ENCODE measurements around the gene MAFB.

MAFB gene

DNA sequence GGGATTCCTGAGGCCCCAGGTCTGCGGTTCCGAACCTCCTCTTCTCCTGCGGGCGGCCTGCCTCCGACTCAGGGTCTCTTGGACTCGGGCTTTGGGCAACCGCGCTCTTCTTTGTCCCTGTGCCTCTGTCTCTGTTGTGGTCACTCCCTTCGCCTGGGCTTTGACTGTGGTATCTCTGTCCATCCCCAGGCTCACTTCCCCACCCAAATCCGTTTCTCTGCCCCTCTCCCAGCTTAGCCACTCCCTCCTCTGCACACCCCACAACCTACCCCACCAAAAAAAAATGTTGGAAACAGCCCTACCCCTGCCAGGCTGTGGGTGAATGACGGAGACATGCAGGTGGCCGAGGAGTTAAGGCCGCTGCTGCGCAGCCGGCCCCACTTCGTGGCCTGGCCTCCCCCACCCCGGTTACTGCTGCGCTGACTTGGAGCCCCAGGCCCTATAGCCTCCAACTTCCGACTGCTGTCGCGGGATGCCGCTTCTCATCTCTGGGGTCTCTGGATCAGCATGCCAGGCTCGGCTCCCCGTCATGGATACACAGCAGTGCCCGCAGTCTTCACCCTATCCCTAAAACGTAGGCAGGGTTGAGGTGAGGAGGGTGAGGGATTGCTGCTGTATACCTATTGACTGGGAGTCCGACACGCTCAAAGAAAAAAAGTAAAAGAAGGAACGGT lies 2.7 kb upstream of the MAFB start:
- peaks cover 1% of the 10 kb centered on the region for H3K4me1 Mint-ChIP-seq (ENCODE audit: low read depth)
- H3K36me3 Mint-ChIP-seq (ENCODE audit: low read depth) = no peaks in the 10 kb centered on the region
- H3K9me3 Mint-ChIP-seq = no peaks in the 10 kb centered on the region

DNA sequence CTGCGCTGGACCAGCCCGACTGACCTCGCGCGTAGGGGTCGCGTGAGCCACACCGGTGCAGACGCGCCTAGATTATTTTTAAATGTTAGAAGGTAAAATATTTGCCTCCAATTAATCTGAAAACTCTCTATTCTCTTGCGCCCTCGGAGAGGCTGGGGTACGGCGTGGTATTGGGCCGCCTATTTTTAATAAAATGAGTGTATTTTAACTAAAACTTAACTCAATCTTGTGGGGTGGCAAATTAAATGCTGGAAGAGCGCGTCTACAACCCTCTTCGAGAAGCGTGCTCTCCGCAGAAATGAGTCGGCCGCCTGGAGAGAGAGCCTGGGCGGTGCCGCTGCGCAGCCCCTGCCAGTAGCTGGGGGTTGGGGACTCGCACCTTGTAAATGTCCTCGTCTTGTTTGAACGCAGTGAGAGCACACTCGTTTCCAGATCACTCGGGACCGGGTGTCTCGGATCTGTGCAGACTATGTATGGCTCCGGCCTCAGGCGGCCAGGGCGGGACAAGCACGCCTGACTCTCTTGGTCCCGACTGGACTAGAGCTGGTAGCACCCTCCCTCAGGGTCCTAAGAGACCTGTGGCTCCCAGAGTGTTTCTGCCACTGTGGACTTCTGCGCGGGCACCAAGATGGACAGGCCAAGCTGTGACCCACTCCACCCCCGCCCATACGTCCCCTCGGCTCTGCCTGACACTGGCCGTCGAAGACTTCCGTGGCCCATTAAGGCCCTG lies 2.0 kb upstream of the MAFB start:
- peaks cover 1% of the 10 kb centered on the region for H3K4me1 Mint-ChIP-seq (ENCODE audit: low read depth)

More for the DNA sequence above, 2.7 kb upstream of the MAFB start:
- Mint-ChIP-seq H3K27me3 (ENCODE audit: low read depth) (peaks cover 88% of the 10 kb centered on the region), H3K27ac (no peak overlapping the region), H3K4me3 (no peak overlapping the region)

DNA sequence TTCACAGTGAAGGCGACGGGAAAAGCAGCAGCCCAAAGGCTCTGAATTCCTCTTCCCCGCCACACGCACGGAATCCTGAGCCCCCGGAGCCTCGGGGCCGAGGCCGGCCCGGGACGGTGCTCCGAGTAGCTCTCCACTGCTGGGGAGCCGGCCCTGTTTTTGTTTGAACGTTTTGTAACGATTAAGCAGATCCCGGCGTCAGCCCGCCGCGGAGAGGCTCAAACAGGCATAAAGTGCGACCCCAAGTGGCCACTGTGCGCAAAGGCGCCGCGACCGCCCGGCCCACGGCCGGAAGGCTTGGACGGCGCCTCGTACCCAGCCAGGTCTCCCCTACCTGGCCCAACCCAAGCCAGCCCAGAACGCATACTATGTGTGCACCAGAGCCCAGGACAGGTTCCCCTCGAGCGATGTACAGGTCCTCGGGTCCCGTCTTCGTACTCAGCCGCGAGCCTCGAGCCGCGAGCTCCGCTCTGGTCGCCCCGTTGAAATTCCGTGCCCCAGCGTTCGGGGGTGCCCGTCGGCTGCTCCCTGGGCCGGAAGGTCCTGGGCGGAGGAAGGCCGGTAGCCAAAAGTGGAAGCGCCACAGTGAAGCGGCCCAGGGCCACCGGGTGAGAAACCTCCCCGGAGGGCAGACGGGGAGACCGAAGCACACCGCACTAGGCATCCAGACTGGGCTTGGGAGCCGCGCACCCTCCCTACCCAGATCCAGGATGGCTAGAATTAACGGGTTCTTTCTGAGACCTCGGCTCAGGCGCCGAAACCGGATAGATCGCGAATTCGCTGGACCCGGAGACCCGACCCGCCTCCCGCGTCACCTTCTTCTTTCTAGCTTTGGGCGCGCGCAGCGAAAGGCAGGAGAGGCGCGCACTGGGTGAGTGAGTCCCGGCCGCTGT lies 1.2 kb upstream of the MAFB start:
- Mint-ChIP-seq H3K27ac (peak overlapping the region; percentile 41), H3K9me3 (no peaks in the 10 kb centered on the region), H3K36me3 (ENCODE audit: low read depth) (no peaks in the 10 kb centered on the region), H3K4me1 (ENCODE audit: low read depth) (peaks cover 1% of the 10 kb centered on the region), H3K4me3 (peak overlapping the region; percentile 63), H3K27me3 (ENCODE audit: low read depth) (peaks cover 91% of the 10 kb centered on the region)

More for the DNA sequence above, 2.0 kb upstream of the MAFB start:
- H3K27me3 Mint-ChIP-seq (ENCODE audit: low read depth) = peaks cover 88% of the 10 kb centered on the region
- no peaks in the 10 kb centered on the region for H3K9me3 Mint-ChIP-seq
- no peak overlapping the region for H3K27ac Mint-ChIP-seq
- H3K36me3 Mint-ChIP-seq (ENCODE audit: low read depth) = no peaks in the 10 kb centered on the region
- no peak overlapping the region for H3K4me3 Mint-ChIP-seq

DNA sequence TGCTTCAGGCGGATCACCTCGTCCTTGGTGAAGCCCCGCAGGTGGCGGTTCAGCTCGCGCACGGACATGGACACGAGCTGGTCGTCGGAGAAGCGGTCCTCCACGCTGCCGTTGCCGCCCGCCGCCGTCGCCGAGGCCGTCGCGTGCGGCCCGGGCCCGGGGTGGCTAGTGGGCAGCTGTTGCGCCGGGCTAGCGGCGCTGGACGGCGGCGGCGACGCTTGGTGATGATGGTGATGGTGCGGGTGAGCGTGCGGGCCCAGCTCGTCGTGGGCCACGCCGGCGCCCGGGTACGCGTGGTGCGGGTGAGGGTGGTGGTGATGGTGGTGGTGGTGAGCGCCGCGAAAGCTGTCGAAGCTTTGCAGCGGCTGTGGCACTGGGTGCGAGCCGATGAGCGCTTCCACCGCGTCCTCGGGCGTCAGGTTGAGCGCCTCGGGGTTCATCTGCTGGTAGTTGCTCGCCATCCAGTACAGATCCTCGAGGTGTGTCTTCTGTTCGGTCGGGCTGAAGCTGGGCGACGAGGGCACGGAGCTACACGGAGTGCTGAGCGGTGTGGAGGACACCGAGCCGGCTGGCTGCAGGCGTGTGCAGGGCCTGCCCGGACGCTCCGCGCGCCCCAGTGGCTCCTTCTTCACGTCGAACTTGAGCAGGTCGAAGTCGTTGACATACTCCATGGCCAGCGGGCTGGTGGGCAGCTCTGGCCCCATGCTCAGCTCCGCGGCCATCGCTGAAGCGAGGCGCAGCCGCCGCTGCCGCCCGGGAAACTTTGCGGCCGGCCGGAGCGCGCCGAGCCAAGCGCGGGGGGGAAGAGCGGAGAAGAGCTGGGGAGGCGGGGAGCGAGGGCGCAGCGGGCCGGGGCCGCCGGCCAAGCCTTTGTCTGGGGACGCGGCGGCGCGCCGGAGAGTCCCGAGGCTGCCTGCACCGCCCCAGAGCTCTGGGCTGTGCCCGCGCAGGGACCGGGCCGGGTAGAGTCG lies 622 bp downstream of the MAFB start:
- Mint-ChIP-seq H3K27me3 (ENCODE audit: low read depth) (peaks cover 91% of the 10 kb centered on the region), H3K27ac (no peak overlapping the region), H3K9me3 (no peaks in the 10 kb centered on the region), H3K36me3 (ENCODE audit: low read depth) (no peaks in the 10 kb centered on the region), H3K4me3 (no peak overlapping the region), H3K4me1 (ENCODE audit: low read depth) (peaks cover 1% of the 10 kb centered on the region)

DNA sequence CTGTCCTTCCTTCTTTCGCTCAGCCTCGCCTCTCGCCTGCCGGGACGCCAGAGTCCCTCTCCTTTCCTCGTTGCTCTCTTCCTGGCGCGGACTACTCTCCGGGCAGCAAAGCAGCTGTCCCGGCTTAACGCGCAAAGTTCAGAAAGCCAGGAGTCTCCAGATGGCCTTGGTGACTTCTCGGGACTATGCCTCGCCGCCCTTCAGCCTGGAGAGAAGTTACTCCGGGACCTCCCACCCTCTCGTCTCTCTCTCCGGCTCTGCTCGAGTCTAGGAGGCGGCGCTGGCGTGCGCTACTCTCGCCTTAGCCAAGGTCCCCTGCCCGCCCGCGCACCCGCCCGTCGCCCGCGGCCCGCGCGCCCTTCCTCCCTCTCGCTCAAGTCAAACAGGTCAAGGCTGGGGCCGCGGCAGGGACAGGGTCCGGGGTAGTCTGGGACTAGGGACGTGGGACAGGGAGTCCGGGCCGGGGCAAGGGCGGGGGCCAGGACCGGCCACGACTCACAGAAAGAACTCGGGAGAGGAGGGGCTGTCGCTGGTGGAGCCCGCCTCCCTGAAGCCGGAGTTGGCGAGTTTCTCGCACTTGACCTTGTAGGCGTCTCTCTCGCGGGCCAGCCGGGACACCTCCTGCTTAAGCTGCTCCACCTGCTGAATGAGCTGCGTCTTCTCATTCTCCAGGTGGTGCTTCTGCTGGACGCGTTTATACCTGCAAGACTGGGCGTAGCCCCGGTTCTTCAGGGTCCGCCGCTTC lies 1.5 kb downstream of the MAFB start:
- no peaks in the 10 kb centered on the region for H3K9me3 Mint-ChIP-seq
- peaks cover 91% of the 10 kb centered on the region for H3K27me3 Mint-ChIP-seq (ENCODE audit: low read depth)
- no peaks in the 10 kb centered on the region for H3K36me3 Mint-ChIP-seq (ENCODE audit: low read depth)
- H3K27ac Mint-ChIP-seq = no peak overlapping the region
- peaks cover 1% of the 10 kb centered on the region for H3K4me1 Mint-ChIP-seq (ENCODE audit: low read depth)
- H3K4me3 Mint-ChIP-seq = no peak overlapping the region

DNA sequence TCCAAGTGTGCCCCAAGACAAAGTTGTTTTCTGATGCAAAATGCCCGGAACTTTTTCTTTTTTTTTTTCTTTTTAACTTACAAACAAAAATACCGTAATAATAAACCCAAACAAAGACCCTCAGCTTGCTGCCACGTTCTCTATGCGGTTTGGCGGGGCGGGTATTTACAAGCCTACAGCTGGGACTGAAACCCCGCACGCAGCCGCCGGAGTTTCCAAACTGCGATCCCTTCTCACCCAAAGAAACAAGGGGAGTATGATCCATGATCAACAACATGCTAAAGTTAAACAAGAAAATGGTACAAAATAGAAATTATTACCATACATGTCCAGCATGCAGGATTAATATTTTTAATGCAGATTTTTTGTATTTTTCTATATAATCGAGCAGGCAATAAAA lies 2.1 kb downstream of the MAFB start:
- Mint-ChIP-seq H3K36me3 (ENCODE audit: low read depth) (no peaks in the 10 kb centered on the region), H3K27me3 (ENCODE audit: low read depth) (peaks cover 91% of the 10 kb centered on the region), H3K9me3 (no peaks in the 10 kb centered on the region), H3K4me3 (no peak overlapping the region), H3K27ac (no peak overlapping the region), H3K4me1 (ENCODE audit: low read depth) (peaks cover 1% of the 10 kb centered on the region)

DNA sequence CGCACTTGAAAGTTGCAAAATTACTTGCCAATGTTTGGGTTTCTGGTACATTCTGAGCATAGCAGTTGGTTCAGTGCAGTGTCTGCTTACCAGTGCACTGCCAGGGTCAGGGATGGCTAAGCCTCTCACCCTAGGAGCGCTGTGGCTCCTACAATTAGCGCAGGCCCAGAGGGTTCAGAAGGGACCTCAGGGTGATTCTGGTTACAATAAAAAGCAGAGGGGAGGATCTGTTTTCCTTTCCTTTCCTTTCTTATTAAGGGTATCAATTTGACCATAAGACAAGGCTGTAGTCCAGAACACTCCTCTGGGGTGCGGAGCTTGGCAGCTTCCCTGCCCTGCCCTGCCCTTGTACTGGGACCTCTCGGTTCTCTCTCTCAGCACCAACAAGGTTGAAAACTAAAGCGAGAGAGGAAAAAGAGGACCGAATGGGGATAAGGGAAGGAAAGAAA lies 2.6 kb downstream of the MAFB start:
- H3K9me3 Mint-ChIP-seq = no peaks in the 10 kb centered on the region
- H3K4me1 Mint-ChIP-seq (ENCODE audit: low read depth) = peaks cover 1% of the 10 kb centered on the region
- peaks cover 91% of the 10 kb centered on the region for H3K27me3 Mint-ChIP-seq (ENCODE audit: low read depth)
- H3K4me3 Mint-ChIP-seq = no peak overlapping the region
- no peak overlapping the region for H3K27ac Mint-ChIP-seq
- no peaks in the 10 kb centered on the region for H3K36me3 Mint-ChIP-seq (ENCODE audit: low read depth)

DNA sequence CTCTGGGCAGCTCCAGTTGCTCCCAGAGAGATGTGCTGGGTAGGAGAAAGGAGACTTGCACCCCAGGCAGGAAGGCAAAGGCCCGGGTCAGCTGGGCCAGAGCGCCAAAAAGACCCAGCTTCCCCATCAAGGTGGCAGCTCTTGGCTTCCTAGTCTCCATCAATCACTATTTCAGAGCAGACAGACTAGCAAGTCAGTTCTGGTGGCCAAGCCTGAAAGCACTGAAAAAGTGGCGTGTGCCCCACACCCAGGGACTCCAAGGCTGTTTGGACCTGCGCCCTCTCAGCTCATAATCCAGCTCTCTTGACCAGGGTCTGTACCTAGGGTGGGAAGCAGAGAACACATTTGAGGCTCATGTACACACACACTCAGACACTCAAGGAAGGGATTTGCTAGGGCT lies 3.7 kb downstream of the MAFB start:
- H3K36me3 Mint-ChIP-seq (ENCODE audit: low read depth) = no peaks in the 10 kb centered on the region
- no peaks in the 10 kb centered on the region for H3K9me3 Mint-ChIP-seq
- H3K27me3 Mint-ChIP-seq (ENCODE audit: low read depth) = peaks cover 88% of the 10 kb centered on the region
- H3K4me3 Mint-ChIP-seq = no peak overlapping the region
- H3K27ac Mint-ChIP-seq = no peak overlapping the region
- no peaks in the 10 kb centered on the region for H3K4me1 Mint-ChIP-seq (ENCODE audit: low read depth)

DNA sequence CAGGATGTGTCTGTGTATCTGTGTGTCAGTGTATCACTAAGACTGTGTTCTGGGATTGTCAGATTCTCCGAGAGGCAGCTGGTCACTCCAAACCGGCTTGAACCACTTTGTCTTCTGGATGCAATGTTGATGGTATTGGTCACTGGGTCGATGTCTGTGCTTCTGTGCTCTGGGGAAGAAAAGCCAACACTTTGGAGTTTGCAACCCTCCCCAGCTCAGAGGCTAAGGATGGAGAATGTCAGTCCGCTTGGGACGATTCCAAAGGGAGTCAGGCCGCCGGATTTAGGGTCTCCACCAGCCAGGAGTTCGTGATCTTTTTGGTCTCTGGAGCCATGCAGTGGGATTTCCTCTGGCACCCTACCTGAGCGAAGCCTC lies 5.2 kb downstream of the MAFB start:
- H3K4me1 Mint-ChIP-seq (ENCODE audit: low read depth) = no peaks in the 10 kb centered on the region
- H3K27me3 Mint-ChIP-seq (ENCODE audit: low read depth) = peaks cover 82% of the 10 kb centered on the region
- H3K36me3 Mint-ChIP-seq (ENCODE audit: low read depth) = no peaks in the 10 kb centered on the region
- H3K4me3 Mint-ChIP-seq = no peak overlapping the region
- H3K9me3 Mint-ChIP-seq = no peaks in the 10 kb centered on the region
- no peak overlapping the region for H3K27ac Mint-ChIP-seq

DNA sequence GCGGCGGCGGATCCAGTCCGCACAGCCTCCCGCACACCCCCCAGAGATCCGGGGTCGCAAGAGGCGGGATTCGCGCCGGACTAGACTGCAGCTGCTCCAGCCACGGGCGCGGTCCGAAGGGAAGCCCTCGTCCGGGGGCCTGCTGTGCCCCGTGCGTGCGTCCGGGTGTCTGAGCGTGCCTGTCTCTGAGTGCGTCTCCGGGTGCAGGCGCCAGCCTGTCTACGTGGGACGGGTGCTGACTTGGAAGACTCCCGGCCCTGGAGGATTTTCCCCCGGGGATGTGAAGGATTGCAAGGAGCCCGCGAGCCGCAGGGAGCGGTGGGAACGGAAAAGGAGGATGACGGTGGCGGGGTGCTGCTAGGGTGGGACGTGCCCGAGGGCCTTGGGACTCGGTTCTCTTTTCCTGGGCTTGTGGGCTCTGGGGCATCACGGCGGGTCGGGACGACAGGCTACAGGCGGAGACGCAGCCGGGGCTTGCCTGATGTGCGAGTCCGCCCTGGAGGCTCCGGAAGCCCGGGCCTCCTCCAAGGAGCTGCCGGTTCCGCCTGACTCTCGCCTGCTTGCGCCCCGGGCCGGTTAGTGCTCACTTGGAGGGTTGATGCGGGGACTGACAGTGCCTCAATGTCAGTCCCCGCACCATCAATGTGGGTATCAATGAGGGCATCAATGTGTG lies 5.7 kb downstream of the MAFB start:
- Mint-ChIP-seq H3K9me3 (no peaks in the 10 kb centered on the region), H3K4me1 (ENCODE audit: low read depth) (no peaks in the 10 kb centered on the region), H3K4me3 (no peak overlapping the region), H3K36me3 (ENCODE audit: low read depth) (no peaks in the 10 kb centered on the region), H3K27me3 (ENCODE audit: low read depth) (peaks cover 82% of the 10 kb centered on the region), H3K27ac (no peak overlapping the region)

DNA sequence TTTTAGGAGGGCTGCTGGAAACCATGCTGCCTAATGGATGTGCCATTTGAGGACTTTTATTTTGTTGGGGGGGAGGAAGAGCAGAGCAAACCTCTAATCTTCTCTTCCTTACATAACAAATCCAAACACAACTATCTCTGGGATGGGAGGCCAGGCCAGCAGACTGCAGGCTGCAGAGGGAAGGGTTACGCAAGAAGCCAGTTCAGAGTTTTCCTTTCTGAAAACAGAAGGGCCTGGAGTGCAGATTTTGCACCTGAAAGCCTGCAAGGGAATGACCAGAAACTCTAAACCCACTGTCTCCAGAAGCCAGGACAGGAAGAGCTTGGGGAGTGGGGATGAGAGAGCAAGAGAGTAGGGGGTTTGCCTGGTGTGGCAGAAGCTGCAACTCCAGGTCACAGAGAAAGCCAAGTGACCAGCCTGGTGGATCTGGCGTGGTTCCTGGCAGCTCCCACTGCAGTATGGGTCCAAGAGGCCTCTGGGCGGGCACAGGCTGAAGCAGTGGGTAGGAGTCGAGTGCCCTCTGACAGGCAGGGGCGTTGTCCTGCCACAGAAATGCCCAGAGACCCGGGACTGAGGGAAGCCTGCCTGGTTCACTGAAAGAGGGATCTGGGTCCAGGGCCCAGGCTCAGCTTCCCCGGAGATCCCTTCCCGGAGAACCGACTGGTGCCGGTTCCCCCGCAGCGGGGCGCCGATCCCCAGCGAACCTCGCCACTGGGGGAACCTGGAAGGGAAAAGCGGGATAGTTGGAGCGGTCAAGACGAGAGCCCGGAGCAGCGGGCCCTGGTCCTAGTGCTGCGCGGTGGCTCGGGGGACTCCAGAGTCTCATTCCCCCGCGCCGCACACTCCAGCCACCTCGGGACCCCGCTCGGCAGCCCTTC lies 6.7 kb downstream of the MAFB start:
- no peak overlapping the region for H3K4me3 Mint-ChIP-seq
- no peaks in the 10 kb centered on the region for H3K4me1 Mint-ChIP-seq (ENCODE audit: low read depth)
- no peaks in the 10 kb centered on the region for H3K9me3 Mint-ChIP-seq
- H3K36me3 Mint-ChIP-seq (ENCODE audit: low read depth) = no peaks in the 10 kb centered on the region
- H3K27me3 Mint-ChIP-seq (ENCODE audit: low read depth) = peaks cover 83% of the 10 kb centered on the region
- H3K27ac Mint-ChIP-seq = peak overlapping the region; percentile 41

DNA sequence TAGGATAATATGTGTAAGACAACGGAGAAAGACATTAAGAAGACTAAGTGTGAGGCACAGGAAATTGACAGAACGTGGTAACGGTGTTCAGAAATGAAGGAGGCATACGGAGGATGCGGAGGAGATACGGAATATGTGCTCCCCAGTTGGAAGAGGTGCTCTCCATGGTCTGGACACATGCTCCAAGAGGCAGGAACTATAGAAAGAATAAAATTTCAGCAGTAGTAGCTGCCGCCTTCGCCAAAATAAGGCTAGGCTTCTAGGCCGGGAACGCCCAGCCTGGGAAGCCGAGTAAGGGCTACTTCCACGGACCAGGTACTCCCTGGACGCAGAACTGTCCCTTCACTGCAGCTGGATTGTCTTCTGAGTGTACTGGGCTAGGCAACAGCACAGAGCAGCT lies 7.4 kb downstream of the MAFB start:
- Mint-ChIP-seq H3K27ac (no peak overlapping the region), H3K4me3 (no peak overlapping the region), H3K36me3 (ENCODE audit: low read depth) (no peaks in the 10 kb centered on the region), H3K4me1 (ENCODE audit: low read depth) (no peaks in the 10 kb centered on the region), H3K27me3 (ENCODE audit: low read depth) (peaks cover 80% of the 10 kb centered on the region), H3K9me3 (no peaks in the 10 kb centered on the region)

Data from T-helper 1 cell treated with Interleukin-12 subunit alpha and Interleukin-12 subunit beta and Interleukin-4 antibody, amounts not matched to agents 30 μg/mL and 1 μg/mL, for 36 hours (primary cell).